Brain microvascular endothelial cell (primary cell): Measurements from ENCODE around the gene NOS1.

Experiments used
- DNase-seq: peaks from one replicate; pipeline ENCODE4 v3.0.0-alpha.2; 2020
- H3K27ac ChIP-seq: fragments of 250-450 bp; sonication (Bioruptor Pico); 2 replicates; pipeline ENCODE4 v1.5.1; 2020; ENCODE audit warnings: mild to moderate bottlenecking, moderate library complexity
- H3K27me3 ChIP-seq: fragments of 250-450 bp; sonication (Bioruptor Pico); replicated peaks from 2 replicates; pipeline ENCODE4 v1.5.1; 2020; ENCODE audit warnings: mild to moderate bottlenecking
- H3K36me3 ChIP-seq: fragments of 250-450 bp; sonication (Bioruptor Pico); replicated peaks from 2 replicates; pipeline ENCODE4 v1.5.1; 2020; ENCODE audit warnings: mild to moderate bottlenecking
- H3K4me3 ChIP-seq: 2 replicates; pipeline ENCODE4 v1.5.1; 2011; ENCODE audit warnings: low read depth, mild to moderate bottlenecking, control low read depth, low read length, moderate library complexity
- in situ Hi-C: cut with HindIII; loops from 2 replicates; pipeline ENCODE4 v1.10.0; 2017; ENCODE audit warnings: low sequenced_read_pairs, low pct_ligation_motif_present
- TF ChIP-seq, protein P1 (sequence below): IDR thresholded peaks from 2 replicates; pipeline ENCODE4 v1.5.1; 2011; ENCODE audit warnings: low read depth, mild to moderate bottlenecking, moderate library complexity, low read length, control low read depth, inconsistent platforms; ENCODE audit errors: missing control alignments

NOS1 gene

DNA sequence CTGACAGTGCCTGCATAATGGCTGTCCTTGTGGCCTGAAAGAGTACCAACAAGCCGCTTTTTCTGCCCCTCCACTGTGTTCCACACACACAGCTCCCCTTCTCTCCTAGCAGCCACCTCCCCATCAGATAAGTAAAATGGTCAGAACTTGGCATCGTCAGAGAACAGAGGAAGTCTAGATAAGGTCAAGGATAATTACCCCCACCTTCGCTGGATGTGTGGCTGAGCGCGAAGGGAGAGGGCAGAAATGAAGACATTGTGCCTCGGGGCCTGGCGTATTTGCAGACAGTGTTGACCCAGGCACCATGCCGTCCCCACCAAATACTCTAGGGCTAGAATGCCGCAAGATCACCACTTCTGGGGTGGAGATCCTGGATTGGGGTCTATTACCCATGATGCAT, 201.8 kb downstream of the NOS1 start:
- Histone ChIP-seq H3K4me3 (no peak overlapping the region), H3K36me3 (peaks cover 26% of the 10 kb centered on the region), H3K27ac (no peak overlapping the region), H3K27me3 (no peaks in the 10 kb centered on the region)
- in situ Hi-C loops, result no loop called here
- TF ChIP-seq, protein P1, sequence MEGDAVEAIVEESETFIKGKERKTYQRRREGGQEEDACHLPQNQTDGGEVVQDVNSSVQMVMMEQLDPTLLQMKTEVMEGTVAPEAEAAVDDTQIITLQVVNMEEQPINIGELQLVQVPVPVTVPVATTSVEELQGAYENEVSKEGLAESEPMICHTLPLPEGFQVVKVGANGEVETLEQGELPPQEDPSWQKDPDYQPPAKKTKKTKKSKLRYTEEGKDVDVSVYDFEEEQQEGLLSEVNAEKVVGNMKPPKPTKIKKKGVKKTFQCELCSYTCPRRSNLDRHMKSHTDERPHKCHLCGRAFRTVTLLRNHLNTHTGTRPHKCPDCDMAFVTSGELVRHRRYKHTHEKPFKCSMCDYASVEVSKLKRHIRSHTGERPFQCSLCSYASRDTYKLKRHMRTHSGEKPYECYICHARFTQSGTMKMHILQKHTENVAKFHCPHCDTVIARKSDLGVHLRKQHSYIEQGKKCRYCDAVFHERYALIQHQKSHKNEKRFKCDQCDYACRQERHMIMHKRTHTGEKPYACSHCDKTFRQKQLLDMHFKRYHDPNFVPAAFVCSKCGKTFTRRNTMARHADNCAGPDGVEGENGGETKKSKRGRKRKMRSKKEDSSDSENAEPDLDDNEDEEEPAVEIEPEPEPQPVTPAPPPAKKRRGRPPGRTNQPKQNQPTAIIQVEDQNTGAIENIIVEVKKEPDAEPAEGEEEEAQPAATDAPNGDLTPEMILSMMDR, result no peak
- DNase-seq, result no peak

DNA sequence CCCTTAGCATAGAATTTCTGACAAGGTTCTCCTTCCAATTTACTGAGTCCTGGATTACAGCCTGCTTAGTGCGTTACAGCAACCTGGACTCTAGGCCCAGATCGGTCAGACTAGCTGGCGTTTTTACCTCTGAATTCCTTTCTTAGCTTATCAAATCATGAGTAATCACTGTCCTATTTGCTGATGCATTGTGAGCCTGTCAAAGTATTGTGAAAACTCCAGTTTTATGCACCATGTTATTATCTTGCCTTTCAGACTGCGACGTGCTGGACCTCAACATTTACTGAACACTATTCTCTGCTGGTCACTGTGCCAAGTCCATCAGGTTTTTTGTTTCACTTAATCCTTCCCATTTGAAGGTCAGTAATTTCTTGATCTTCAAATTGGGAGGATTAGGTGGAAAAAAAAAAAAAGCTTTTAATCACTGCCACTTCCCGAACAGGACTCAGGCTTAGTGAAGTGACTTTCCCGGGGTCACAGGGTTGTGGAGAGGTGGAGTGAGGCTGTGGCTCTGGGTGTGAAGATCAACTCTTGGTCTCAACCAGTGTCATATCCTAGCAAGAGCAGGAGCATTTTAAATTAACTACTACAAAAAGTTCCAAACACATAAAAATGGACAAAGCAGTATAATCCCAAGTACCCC, 202.4 kb downstream of the NOS1 start:
- peak; percentile 43 for DNase-seq
- Histone ChIP-seq H3K27ac (no peak overlapping the region), H3K27me3 (no peaks in the 10 kb centered on the region), H3K4me3 (no peak overlapping the region), H3K36me3 (peaks cover 26% of the 10 kb centered on the region)
- TF ChIP-seq, protein P1, result no peak
- in situ Hi-C loops, result no loop called here
